Astrocyte of the spinal cord (primary cell): ENCODE measurements around the gene UBE3B.

Experiments
- DNase-seq: peaks from one replicate; pipeline ENCODE4 v3.0.0; 2011; ENCODE audit warnings: low read depth, low spot score
- H3K4me3 ChIP-seq: 2 replicates; pipeline ENCODE4 v1.5.1; 2011; ENCODE audit warnings: low read depth, mild to moderate bottlenecking, low read length, moderate library complexity
- CTCF ChIP-seq: IDR thresholded peaks from 2 replicates; pipeline ENCODE4 v1.5.1; 2012; ENCODE audit warnings: low read depth, mild to moderate bottlenecking, low read length, inconsistent platforms
- in situ Hi-C: cut with HindIII; loops from 2 replicates; pipeline ENCODE4 v1.10.0; 2017; ENCODE audit warnings: low sequenced_read_pairs

The UBE3B gene

GRCh38 chr12:109559601-109560000, 82.2 kb downstream of the UBE3B start:
- no peak for DNase-seq
- no peak for TF ChIP-seq CTCF
- H3K4me3 ChIP-seq = no peak overlapping the region
- in situ Hi-C loops = no loop called here

- DNase-seq = no peak
- in situ Hi-C loops = no loop called here
- H3K4me3 ChIP-seq = no peak overlapping the region
- TF ChIP-seq CTCF = no peak
Observed at GRCh38 chr12:109560867-109561710, 83.7 kb downstream of the UBE3B start.

- in situ Hi-C loops = no loop called here
- TF ChIP-seq CTCF = no peak
- no peak overlapping the region for H3K4me3 ChIP-seq
- no peak for DNase-seq
Observed at GRCh38 chr12:109561711-109562030, 84.2 kb downstream of the UBE3B start.

GRCh38 chr12:109562871-109563270, 85.4 kb downstream of the UBE3B start:
- TF ChIP-seq CTCF = no peak
- in situ Hi-C loops = no loop called here
- DNase-seq = no peak
- no peak overlapping the region for H3K4me3 ChIP-seq

GRCh38 chr12:109563291-109564284, 86.2 kb downstream of the UBE3B start:
- no peak for TF ChIP-seq CTCF
- no peak overlapping the region for H3K4me3 ChIP-seq
- no peak for DNase-seq
- in situ Hi-C loops = no loop called here

- H3K4me3 ChIP-seq = no peak overlapping the region
- in situ Hi-C loops = no loop called here
- TF ChIP-seq CTCF = no peak
- DNase-seq = no peak
Observed at GRCh38 chr12:109566424-109566823, 89.0 kb downstream of the UBE3B start.
